Colon (tissue), 2 donors: Measurements from ENCODE around the gene UBE4A.
"Not testable (repeated sequence)": the region's sequence is repeated elsewhere in the genome, so short reads cannot be mapped to it uniquely, and the experiment has no call there.

Source experiments
- FAIRE-seq: peaks from 2 replicates; lab custom pipeline; 2012; peaks lifted over from hg19 to GRCh38; lab: Jason Lieb, UNC
- donor health status: control.
- donor health status: control.

Gene UBE4A

DNA sequence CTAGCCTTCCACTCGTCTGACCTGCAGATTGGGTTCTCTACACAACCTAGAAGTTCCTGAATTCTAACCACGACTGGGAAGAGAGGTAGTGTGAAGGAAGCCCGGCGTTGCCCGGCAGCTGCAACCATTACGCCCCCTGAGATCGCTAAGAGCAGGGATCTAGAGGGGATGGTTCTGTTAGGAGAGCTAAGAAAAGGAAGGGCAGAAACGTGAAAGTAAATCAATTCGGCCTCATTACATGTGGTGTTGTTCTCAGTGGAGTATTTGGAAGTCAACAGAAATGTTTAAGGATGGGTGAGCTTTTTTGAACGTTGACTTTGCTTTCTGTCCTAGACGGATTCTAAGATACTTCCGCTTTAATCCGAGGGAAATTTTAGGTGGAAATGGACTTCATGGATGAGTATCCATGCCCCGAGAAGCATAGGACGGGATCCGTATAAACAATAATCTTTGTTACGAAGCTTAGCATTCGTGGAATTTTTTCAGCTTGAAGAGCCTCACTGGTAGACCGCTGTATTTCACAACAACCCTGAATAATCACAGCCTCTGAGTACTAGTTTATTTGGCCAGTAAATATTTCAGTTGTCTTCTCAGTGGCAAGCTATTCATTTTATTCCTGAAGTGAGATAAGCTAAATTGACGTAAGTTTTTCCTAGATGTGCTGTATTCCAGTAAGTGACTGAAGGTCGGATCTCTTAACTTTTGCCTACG lies 42.6 kb downstream of the UBE4A start:
- FAIRE-seq = no peak

DNA sequence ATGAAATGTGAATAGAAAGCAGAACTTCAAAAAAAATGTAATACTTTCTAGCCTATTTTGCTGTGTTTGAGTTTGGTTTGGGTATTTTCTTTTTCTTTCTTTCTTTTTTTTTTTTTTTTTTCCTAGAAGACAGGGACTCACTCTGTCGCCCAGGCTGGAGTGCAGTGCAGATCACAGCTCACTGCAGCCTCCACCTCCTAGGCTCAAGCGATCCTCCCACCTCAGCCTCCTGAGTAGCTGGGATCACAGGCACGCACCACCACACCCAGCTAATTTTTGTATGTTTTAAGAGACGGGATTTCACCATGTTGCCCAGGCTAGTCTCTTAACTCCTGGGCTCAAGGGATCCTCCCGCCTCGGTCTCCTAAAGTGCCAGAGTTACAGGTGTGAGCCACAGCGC lies 43.2 kb downstream of the UBE4A start:
- not testable (repeated sequence) for FAIRE-seq

DNA sequence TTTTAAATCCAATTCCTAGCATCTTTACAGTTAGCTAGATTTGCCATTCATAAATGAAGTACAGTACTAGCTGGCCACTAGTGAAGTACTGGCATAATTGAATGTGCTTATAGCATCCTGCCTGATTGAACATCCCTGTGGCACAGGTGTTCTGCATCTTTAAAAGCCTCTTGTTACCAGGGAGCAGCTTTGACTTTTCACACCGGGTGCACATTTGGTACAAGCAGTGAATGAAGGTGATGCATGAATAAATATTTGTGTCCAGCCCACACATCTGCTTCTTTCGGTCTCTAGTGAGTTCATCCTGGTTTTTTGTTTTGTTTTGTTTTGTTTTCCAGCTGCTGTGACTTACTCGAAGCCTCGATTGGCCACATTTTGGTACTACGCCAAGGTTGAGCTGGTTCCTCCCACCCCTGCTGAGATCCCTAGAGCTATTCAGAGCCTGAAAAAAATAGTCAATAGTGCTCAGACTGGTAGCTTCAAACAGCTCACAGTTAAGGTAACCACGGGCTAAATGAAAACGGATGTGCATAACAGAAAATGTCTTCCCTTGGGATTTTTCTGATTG lies 47.3 kb downstream of the UBE4A start:
- no peak for FAIRE-seq

DNA sequence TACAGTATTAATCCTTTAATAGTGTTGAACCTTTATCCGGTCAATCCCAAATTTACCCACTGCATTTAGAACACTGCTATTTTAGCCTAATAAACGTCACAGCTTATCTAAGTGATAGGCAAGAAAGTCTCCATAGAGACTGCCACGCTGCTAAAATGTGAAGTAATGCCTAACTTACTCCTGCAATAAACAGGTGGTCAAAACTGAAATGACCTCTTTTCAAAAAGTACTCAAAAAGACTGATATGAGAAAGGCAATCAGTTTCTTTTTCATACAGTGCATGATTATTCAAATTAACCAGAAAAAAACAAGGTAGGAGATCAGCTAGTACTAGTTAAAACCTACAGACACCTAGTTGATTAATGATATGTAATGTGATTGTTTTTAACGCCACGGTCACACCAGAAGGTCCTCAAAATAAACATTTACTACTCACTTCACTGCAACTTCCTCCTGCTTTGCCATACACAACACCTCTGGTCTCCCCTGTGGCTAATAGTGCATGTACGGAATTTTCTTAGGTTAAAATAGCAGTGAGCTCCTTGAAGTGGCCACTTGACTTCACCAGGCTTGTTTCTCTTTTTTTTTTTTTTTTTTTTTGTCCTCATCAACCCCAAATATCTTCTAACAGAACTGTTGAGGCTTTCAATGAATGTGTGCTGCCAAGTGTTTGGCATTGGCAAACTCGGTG lies 50.8 kb downstream of the UBE4A start:
- FAIRE-seq = no peak

DNA sequence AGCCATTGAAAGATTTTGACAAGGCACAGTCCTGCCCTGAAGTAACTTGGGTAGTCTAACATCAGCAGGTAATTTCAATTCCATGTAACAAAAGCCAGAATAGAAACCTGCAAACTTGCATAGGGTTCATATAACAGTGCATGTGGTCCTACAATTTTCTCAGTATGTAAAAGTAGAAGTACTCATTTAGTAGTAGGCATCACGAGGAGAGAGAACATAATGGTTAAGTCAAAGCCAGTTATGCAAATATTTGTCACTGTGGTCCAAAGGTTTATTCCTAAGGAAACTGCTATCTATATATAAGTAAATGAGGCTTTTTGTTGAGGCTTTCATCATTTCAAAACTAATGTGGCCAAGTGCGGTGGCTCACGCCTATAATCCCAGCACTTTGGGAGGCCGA lies 52.1 kb downstream of the UBE4A start:
- FAIRE-seq = no peak

DNA sequence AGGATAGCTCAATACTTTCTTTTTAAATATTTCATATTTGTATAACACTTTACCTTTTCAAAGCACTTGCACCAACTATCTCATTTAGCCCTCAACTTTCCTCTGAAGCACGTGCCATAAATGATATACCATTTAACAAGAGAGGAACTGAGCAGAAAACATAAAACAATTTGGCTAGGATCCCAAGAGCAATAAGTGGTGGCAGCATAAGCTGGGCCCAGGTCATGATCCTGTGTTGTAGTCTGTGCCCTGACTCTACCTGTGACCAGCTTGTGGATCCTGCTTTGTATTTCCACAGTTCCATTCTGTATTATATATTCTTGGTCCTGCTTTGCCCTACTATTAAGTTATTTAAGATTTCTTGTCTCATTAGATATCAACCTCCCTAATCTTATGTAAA lies 53.5 kb downstream of the UBE4A start:
- FAIRE-seq = no peak

DNA sequence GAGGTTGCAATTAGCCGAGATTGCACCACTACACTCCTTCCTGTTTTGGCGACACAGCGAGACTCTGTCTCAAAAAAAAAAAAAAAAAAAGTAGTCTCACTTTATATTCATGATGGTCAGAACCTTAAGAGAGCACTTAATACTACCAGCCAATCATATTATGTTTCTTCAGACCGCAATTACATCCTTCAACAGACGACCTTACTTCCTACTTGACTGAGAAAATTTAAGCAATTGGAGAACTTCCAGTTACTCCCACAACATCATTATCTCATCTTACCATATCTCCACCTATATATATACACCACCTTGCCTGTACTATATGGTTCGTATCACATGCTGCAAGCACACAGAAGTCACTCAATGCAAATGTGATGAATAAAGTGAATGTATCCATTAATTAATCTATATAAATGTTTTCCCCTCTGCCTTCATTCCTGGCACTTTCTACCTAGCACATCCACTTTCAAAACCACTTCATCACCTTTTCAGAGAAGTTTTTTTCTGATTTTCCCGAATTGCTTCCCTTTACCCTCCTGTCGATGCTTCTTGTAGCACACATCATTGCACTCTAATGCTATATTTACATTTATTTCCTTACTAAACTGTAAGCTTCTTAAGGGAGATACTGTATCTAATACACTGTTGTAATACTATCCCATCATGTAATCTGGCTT lies 55.8 kb downstream of the UBE4A start:
- FAIRE-seq = no peak

DNA sequence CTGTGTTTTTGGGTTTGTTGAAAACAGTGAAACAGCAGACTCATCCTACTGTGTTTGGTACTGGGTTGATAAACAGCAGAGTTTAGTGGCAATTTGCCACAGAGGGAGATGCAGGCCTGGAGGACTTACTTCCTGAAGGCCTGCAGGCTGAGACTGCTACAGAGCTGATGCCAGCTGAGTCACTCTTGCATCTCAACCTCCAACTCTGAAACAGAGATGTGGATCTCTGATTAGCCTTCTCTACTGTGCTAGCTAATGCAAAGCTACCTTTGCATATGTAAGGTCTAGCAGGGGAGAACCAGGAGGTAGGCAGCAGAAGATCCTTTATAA lies 56.3 kb downstream of the UBE4A start:
- FAIRE-seq = no peak

DNA sequence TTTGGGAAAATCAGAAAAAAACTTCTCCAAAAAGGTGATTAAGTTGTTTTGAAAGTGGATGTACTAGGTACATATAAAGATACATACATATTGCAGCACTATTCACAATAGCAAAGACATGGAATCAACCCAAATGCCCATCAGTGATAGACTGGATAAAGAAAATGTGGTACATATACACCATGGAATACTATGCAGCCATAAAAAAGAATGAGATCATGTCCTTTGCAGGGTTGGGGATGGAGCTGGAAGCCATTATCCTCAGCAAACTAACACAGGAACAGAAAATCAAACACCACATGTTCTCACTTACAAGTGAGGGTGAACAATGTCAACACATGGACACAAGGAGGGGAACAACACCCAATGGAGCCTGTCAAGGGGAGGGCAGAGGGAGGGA lies 57.5 kb downstream of the UBE4A start:
- FAIRE-seq = not testable (repeated sequence)

DNA sequence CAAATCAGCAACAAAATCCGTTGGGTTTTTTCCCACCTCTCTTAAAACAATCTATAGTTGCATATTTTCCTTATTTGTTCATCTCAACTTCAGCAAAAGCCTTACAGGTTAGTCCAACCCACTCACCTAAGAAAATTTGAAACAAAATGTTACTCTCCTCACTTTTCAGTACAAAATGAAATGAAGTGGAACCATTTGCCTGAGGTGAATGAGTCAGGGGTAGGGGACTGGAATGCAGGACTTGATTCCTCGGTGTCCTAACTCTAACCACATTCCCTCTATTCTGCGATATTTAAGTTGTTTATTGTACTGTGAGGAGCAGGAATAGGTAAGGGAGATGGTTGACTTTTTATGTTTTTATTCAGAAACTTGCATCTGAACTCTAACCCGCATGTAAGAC lies 58.4 kb downstream of the UBE4A start:
- FAIRE-seq = no peak

DNA sequence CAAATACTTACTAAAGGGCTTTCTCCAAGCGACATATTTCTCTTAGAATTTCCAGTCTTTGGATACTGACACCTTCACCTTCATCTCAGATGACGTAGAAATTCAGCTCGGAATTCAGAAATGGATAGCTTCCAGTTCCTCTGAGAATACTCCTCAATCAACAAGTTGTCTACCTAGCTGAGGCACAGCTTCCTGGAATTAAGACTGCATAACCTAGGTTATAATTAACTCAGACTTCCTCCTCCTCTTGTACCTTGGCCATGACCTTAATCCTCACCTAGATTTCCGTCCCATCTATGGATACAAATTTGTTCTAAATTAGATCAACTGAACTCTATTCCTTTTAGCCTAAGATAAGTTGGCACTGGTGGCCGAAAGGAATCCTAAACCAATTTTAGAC lies 59.4 kb downstream of the UBE4A start:
- FAIRE-seq = no peak

DNA sequence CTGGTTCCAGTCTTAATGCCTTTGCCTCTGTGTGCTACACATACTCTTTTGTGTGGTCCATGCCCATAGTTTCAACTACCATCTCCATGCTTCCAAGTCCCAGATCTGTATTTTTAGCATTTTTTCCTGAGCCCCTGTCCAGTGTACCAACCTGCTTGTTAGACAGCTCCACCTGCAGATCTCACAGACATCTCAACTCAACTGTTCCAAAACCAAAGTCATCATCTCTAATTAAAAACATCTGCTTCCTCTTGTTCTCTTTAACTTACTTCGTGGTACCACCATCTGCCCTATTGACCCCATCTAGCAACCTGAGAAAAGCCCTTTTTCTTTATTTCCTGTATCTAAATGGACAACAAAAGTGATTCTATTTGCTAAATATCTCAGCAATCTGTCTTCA lies 68.3 kb downstream of the UBE4A start:
- FAIRE-seq = no peak

DNA sequence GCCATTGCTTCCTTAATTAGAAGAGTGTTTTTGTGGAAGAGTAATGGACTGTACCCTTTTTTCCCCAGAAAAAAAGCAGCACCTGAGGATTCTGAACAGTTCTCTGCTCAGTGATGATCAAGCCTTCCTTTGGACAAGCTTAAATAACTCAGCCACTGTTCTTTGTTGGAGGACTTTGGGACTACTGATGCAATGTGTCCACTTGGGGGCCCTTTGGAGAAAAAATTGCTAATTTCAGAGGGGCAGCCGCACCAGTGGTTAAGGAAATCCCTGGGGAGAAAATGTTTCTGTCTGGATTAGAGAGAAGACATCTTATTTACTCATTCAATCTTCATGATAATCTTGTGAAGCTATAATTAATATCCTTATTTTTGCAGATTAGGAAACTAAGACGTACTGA lies 71.6 kb downstream of the UBE4A start:
- no peak for FAIRE-seq

DNA sequence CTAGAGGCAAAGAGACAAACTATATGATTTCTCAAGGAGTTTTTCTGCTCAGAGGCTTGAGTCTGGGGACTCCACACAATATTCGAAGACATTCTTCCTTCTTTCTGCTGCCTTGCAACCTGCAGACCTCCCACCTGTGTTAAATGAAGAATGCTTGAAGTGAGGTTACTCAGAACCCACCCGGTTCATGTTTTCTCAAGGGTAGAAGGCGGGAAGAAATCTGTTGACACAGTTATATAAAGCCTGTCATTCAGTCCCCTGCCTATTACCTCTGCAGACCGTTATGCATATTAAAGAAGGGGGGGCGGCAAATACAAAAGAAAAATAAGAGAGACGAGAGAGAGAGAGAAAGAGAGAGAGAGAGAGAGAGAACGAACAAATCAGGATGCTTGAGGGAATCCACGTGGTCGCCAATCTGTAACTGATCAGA lies 74.7 kb downstream of the UBE4A start:
- no peak for FAIRE-seq

DNA sequence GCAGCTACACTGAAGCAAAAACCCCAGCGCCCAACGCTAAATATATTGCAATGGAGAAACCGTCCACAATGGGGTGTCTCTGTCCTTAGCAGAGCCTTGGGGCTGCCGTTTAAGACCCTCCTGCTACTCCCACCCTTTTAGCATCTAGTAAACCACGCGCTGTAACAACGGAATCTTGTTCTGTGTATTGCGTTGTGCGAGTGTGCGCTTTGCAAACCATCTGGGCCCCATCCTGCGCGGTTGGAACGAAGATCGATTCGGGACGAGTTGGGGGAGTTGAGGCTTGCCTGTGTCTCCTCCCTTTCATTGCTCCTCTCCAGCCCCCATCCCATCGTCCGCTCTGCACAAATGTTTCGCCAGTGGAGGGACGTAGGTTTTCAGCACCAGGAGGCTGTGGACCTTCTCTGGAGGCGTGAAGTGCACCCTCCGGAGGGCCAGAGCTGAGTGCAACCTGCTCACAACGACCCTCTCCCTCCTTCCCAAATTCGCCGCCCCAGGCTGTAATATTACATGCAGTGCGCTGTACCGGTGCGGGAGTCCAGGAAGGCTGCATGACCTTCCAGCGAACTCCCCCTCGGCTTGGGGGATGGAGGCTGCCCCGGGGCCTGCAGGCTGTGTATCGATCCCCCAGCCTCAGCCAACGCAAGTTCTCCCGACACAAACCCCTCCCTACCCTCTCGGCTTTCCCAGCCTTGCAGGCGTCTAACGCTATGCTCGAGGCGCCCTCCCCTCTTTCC lies 75.3 kb downstream of the UBE4A start:
- FAIRE-seq = no peak

DNA sequence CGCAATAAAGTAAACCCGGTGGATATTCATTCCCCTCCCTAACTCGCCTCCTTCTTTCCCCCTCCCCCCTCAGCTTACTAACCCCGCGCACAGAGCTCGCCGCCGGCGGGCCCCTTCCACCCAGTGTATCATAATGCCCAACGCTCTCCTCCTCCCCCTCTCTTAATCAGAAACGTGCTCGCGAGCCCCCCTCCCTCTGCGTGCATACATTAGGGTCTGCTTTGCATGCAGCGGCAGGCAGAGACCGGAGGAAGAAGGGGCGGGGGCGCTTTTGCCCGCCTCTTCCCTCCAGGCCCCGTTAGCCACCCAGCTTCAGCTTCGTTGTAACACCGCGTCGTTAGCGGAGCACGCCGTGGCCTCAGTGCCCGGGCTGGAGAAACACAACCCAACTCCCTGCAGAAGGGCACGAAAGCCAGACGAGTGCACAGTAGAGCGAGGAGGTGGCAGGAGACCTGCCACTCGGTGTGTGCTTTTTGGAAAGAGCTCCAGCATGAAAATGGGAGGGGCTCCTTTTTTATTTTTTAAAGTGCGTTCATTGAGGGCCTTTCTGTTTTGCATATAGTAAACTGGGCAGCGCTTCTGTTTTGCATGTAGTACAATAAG lies 76.0 kb downstream of the UBE4A start:
- FAIRE-seq = no peak

DNA sequence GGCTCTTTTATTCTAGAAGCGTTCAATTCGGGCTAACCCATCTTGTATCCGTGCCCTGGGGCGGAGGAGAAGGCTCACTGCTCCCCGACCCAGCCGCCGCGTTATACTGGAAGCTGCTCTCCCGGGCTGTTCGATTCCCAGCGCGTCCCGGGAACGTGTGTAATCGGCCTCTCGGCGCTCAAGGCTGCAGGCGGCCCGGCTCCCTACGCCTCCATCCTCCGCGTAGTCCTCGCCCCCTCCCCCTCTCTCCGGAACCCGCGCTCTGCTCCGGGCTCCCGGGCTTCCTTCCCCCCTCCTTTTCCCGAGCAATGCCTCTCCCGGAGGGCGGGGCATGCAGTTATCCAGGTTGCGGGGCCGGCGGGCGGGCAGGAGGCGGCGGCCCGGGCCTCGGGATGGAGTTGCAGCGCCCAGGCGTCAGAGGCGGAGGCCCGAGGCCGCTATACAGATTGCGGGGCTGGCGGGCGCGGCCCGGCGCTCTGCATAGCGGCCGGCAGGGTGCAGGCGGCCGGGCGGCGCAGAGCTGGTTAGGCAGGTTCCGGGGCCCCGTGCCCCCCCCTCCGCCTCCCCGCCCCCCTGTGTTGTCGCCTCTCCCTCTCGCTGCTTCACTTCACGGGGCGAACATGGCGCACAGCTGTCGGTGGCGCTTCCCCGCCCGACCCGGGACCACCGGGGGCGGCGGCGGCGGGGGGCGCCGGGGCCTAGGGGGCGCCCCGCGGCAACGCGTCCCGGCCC lies 76.7 kb downstream of the UBE4A start, which contains the start of gene KMT2A:
KMT2A (plus strand) TSS at position 600 of the 732 bp plus-strand sequence; CDS start at position 621, 21 bp downstream.
- FAIRE-seq = no peak

DNA sequence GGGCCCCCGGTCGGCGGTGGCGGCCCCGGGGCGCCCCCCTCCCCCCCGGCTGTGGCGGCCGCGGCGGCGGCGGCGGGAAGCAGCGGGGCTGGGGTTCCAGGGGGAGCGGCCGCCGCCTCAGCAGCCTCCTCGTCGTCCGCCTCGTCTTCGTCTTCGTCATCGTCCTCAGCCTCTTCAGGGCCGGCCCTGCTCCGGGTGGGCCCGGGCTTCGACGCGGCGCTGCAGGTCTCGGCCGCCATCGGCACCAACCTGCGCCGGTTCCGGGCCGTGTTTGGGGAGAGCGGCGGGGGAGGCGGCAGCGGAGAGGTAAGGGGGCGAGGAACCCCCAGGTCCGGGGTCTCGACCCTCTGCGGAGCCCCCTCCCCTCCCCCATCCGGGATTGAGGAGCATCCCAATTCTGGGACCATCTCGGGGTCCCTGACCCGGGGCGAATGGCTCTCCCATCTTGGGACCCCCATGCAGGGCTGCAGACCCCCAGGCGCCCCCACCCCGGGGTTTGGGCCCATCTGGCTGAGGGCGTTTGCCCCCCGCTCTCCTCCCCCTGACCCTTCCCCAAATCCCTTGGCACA lies 77.3 kb downstream of the UBE4A start:
- FAIRE-seq = no peak

DNA sequence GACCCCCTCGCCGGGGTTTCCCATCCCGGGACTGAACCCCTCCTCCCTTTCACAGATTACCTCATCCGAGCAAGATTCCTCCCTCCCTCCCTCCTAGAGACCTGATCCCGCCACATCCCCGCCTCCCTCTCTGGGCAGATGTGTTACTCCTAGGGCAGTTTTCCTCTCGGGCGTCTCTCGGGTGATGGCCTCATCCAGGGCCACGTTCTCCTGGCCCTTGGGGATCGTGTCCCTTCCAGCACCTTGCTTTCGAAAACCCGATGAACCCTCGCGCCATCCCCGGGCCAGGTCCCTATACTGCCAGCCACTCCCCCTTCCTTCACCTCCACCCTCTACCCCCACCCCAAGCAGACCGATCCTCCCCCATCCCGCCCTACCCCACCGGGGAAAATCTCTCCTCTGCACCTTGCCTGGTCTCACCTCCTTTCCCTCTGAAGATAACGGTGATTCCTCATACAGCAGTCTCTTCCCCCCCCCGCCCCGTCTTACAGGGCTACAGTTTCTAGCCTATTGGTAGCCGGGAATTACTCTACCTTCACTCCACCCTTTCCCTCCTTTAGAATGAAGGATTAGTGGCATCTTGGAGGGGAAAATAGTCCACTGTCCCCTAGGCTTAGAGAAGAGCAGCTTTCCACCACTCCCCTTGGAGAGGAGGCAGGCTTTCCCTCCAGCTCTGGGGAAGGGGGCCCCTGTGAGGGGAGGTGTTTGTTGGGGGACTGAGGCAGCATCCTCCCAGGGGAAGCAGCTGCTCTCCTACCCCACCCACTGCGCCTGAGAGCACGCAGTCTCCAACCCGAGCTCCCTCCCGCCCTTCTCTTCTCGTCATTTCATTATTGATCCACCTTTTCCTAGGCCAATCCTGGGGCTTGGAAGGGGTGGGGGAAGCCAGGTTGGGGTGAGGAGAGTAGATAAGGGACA lies 78.1 kb downstream of the UBE4A start:
- FAIRE-seq = no peak
